Measurements from ENCODE around the gene JARID2. TPM values are rescaled to one million over a fixed set of nuclear protein-coding genes. Genes with fewer than 3 reads are reported as not detected.

The JARID2 gene
- total and polyA plus RNA-seq, 9 of the 15 experiments (the other 6 are each of a cell fraction or from before 2014, with no cell fraction given): 5.0 to 29.0 (median 15.6) TPM

- TF ChIP-seq FOXM1 (IDR thresholded peaks at IDR 0.05; ENCODE audit: low read depth) (no peak), FOXM1 (CRISPR knock-in tag; IDR thresholded peaks at IDR 0.05; ENCODE audit: low read depth) (peak; percentile 63; the same call in 1 of the 2 replicates), ETV5 (CRISPR knock-in tag; IDR thresholded peaks at IDR 0.05; ENCODE audit: low read depth) (peak; percentile 67; the same call in 1 of the 2 replicates), MGA (IDR thresholded peaks at IDR 0.05) (peak; percentile 64), MBD2 (IDR thresholded peaks at IDR 0.05; ENCODE audit: borderline replicate concordance, low read depth) (peak; percentile 70; the same call in 1 of the 2 replicates), SP1 (CRISPR knock-in tag; IDR thresholded peaks at IDR 0.05) (no peak), CBFA2T3 (IDR thresholded peaks at IDR 0.05) (peak; percentile 68), SREBF2 (CRISPR knock-in tag; IDR thresholded peaks at IDR 0.05) (no peak), CBX1 (IDR thresholded peaks at IDR 0.05; ENCODE audit: low read depth) (no peak), CEBPB (tag; IDR thresholded peaks at IDR 0.05) (peak; percentile 53), NFYB (IDR thresholded peaks at IDR 0.05; ENCODE audit: extremely low read depth, insufficient read length) (no peak), STAG1 (CRISPR knock-in tag; IDR thresholded peaks at IDR 0.05; ENCODE audit: borderline replicate concordance) (no peak), FOSL1 (tag; conservative IDR thresholded peaks at IDR 0.05) (peak; percentile 47), ZNF12 (CRISPR knock-in tag; IDR thresholded peaks at IDR 0.05) (no peak), ILK (tag; IDR thresholded peaks at IDR 0.05; ENCODE audit: borderline replicate concordance, low read depth) (no peak), POLR3A (IDR thresholded peaks at IDR 0.05; ENCODE audit: borderline replicate concordance, extremely low read depth, insufficient read depth, insufficient read length) (no peak)
Observed at GRCh38 chr6:15569035-15569995, 323.4 kb downstream of the JARID2 start (continued).

Measured in K562 (cell line).